ENCODE data around the gene STX3. TPM values are rescaled to one million over a fixed set of nuclear protein-coding genes. Genes with fewer than 3 reads are reported as not detected.

STX3 gene
- total RNA-seq, 3 donors from 2014 or later (not counting 1 experiment from before 2014, with no cell fraction given), result 6.8 to 19.1 (median 17.0) TPM

- H3K27me3 ChIP-seq (ENCODE audit: control insufficient read depth, insufficient read depth, low read length), result no peaks in the 10 kb centered on the region
- H3K27me3 Mint-ChIP-seq (ENCODE audit: low read depth in 2 of 2), result peaks cover 0 to 5% of the 10 kb centered on the region in 2 donors
- DNase-seq, result no peak
- H3K36me3 Mint-ChIP-seq, result no peaks in the 10 kb centered on the region
- H3K4me3 ChIP-seq (ENCODE audit: low read length), result no peak overlapping the region
- peaks cover 2% of the 10 kb centered on the region for H3K36me3 ChIP-seq (ENCODE audit: control insufficient read depth, insufficient read depth, low read length)
- TF ChIP-seq CTCF (IDR thresholded peaks at IDR 0.05), result no peak
- peaks cover 12 to 26% of the 10 kb centered on the region in 2 donors for H3K4me1 Mint-ChIP-seq
- no peak for ATAC-seq
- no peak overlapping the region for H3K27ac ChIP-seq (ENCODE audit: low read length)
- WGBS (ENCODE audit: insufficient coverage), result 90% methylated on average over 7 of the region's 7 CpGs
- H3K4me1 ChIP-seq (ENCODE audit: control insufficient read depth, insufficient read depth, low read length), result peaks cover 41% of the 10 kb centered on the region
- no peaks in the 10 kb centered on the region for H3K9me3 Mint-ChIP-seq
- no peak overlapping the region for H3K4me3 Mint-ChIP-seq
- intact Hi-C loops (cut with micrococcal nuclease), result no loop called here
- H3K27ac Mint-ChIP-seq, result no peak overlapping the region
- H3K9me3 ChIP-seq (ENCODE audit: control insufficient read depth, insufficient read depth, low read length), result no peaks in the 10 kb centered on the region
Observed at GRCh38 chr11:59769111-59769510, 13.9 kb downstream of the STX3 start.

- no peaks in the 10 kb centered on the region for H3K9me3 ChIP-seq (ENCODE audit: control insufficient read depth, insufficient read depth, low read length)
- intact Hi-C loops (cut with micrococcal nuclease), result no loop called here
- H3K4me3 Mint-ChIP-seq, result no peak overlapping the region
- peaks cover 0 to 5% of the 10 kb centered on the region in 2 donors for H3K27me3 Mint-ChIP-seq (ENCODE audit: low read depth in 2 of 2)
- H3K36me3 Mint-ChIP-seq, result no peaks in the 10 kb centered on the region
- TF ChIP-seq CTCF (IDR thresholded peaks at IDR 0.05), result no peak
- no peak overlapping the region for H3K4me3 ChIP-seq (ENCODE audit: low read length)
- H3K36me3 ChIP-seq (ENCODE audit: control insufficient read depth, insufficient read depth, low read length), result peaks cover 2% of the 10 kb centered on the region
- H3K9me3 Mint-ChIP-seq, result no peaks in the 10 kb centered on the region
- no peak for ATAC-seq
- DNase-seq, result no peak
- H3K27ac Mint-ChIP-seq, result no peak overlapping the region
- no peaks in the 10 kb centered on the region for H3K27me3 ChIP-seq (ENCODE audit: control insufficient read depth, insufficient read depth, low read length)
- WGBS (ENCODE audit: insufficient coverage), result 83% methylated on average over 4 of the region's 4 CpGs
- H3K4me1 ChIP-seq (ENCODE audit: control insufficient read depth, insufficient read depth, low read length), result peaks cover 41% of the 10 kb centered on the region
- H3K27ac ChIP-seq (ENCODE audit: low read length), result no peak overlapping the region
- peaks cover 12 to 25% of the 10 kb centered on the region in 2 donors for H3K4me1 Mint-ChIP-seq
Observed at GRCh38 chr11:59769828-59770227, 14.7 kb downstream of the STX3 start.

DNA sequence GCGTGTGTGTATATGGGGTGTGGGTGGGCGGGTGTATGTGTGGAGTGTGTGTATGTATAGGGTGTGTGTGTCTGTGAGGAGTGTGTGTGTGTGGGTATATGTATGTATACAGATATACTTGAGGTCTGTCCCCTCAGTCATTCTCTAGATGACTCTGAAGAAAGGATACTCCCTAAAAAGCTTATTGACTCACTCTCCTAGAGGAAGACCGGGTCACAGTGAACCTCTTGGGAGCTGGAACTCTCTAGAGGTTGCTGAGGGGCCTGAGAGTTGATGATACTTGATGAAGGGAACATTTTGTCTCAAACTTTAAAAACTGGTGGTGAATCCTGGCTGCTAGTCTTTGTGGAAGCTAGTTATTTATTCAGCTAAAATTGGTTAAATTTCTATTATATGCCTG is 15.1 kb downstream of the STX3 start:
- H3K27ac Mint-ChIP-seq, result no peak overlapping the region

More for the DNA sequence above, 15.1 kb downstream of the STX3 start:
- Histone ChIP-seq H3K4me1 (ENCODE audit: control insufficient read depth, insufficient read depth, low read length) (peaks cover 41% of the 10 kb centered on the region), H3K27me3 (ENCODE audit: control insufficient read depth, insufficient read depth, low read length) (no peaks in the 10 kb centered on the region), H3K4me3 (ENCODE audit: low read length) (no peak overlapping the region), H3K27ac (ENCODE audit: low read length) (no peak overlapping the region), H3K36me3 (ENCODE audit: control insufficient read depth, insufficient read depth, low read length) (peaks cover 2% of the 10 kb centered on the region), H3K9me3 (ENCODE audit: control insufficient read depth, insufficient read depth, low read length) (no peaks in the 10 kb centered on the region)
- Mint-ChIP-seq H3K9me3 (no peaks in the 10 kb centered on the region), H3K4me3 (no peak overlapping the region), H3K36me3 (no peaks in the 10 kb centered on the region), H3K27me3 (ENCODE audit: low read depth in 2 of 2) (peaks cover 0 to under 1% of the 10 kb centered on the region in 2 donors), H3K4me1 (peaks cover 12 to 20% of the 10 kb centered on the region in 2 donors)
- WGBS (ENCODE audit: insufficient coverage), result 92% methylated on average over 3 of the region's 3 CpGs
- TF ChIP-seq CTCF (IDR thresholded peaks at IDR 0.05), result no peak
- intact Hi-C loops (cut with micrococcal nuclease), result no loop called here
- no peak for DNase-seq
- no peak for ATAC-seq

Data from natural killer cell (primary cell).